Lower leg skin (tissue), 3 donors: Measurements from ENCODE around the gene THSD4.

ENCODE experiments used
- POLR2A ChIP-seq, 2 donors: fragments of 450-650 bp; IDR thresholded peaks; one replicate each; pipeline ENCODE4 v1.6.1; 2016 to 2017; ENCODE audit warnings: antibody characterized with exemption in 2 of 2, mild to moderate bottlenecking in 1 of 2, moderate library complexity in 1 of 2
- TF ChIP-seq, protein P1 (sequence below), 3 donors: fragments of 450-650 bp; IDR thresholded peaks; one replicate each; pipeline ENCODE4 v1.5.1; 2016; ENCODE audit warnings: antibody characterized with exemption in 3 of 3, mild to moderate bottlenecking in 3 of 3, moderate library complexity in 2 of 3

DNA sequence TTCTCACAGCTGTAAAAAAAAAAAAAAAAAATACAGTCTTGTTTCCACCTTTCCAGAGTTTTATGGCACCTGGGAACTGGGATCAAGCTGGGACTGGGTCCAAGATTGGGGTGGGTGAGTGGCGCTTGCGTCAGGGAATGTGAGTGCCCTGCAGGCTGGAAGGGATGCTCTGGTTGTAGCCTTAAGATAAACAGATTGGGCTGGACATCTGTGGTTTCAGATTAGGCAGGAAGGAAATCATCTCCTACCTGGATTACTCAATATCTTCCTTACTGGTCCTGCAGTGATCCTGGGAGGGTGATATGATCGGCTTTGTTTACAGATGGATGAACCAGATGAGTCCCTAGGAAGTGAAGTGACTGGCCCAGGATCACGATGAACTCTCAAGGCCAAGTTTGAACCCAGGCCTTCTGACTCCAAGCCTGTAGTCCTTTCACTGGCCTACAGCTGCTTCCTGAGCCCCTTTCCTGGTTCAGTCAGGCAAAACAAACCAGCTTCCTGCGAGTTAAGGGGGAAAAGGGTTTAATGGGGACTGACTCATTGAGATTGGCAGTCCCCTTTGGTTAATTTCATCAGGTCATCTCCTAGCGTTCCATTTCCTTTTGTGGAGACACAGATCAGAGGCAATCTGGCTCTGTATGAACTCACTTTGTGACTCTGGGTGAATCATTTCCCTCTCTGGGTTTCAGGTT, 179.8 kb downstream of the THSD4 start:
- TF ChIP-seq, protein P1, sequence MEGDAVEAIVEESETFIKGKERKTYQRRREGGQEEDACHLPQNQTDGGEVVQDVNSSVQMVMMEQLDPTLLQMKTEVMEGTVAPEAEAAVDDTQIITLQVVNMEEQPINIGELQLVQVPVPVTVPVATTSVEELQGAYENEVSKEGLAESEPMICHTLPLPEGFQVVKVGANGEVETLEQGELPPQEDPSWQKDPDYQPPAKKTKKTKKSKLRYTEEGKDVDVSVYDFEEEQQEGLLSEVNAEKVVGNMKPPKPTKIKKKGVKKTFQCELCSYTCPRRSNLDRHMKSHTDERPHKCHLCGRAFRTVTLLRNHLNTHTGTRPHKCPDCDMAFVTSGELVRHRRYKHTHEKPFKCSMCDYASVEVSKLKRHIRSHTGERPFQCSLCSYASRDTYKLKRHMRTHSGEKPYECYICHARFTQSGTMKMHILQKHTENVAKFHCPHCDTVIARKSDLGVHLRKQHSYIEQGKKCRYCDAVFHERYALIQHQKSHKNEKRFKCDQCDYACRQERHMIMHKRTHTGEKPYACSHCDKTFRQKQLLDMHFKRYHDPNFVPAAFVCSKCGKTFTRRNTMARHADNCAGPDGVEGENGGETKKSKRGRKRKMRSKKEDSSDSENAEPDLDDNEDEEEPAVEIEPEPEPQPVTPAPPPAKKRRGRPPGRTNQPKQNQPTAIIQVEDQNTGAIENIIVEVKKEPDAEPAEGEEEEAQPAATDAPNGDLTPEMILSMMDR (IDR thresholded peaks at IDR 0.05), result no peak
- TF ChIP-seq POLR2A (IDR thresholded peaks at IDR 0.05), result no peak
